SK-N-SH treated with all-trans-retinoic acid at 6 μM for 48 hours (cell line): Measurements from ENCODE around the gene PER2.
A peak's percentile ranks its signal among the peaks of the same experiment; 100 is the strongest.

Experiments
- ATAC-seq: fragments of 200-7000 bp; cut with Tn5 transposase; 3 replicates; pipeline ENCODE4 v1.9.1; 2020; ENCODE audit warnings: mild to moderate bottlenecking, moderate library complexity
- BACH2 ChIP-seq: fragments of 250-450 bp; sonication (Bioruptor Pico); IDR thresholded peaks from 2 replicates; pipeline ENCODE4 v1.9.0; 2021; ENCODE audit warnings: mild to moderate bottlenecking, borderline replicate concordance
- CSDC2 ChIP-seq: fragments of 250-450 bp; sonication (Bioruptor Pico); IDR thresholded peaks from 2 replicates; pipeline ENCODE4 v1.5.0; 2020; ENCODE audit warnings: mild to moderate bottlenecking, moderate library complexity
- CSRNP3 ChIP-seq: fragments of 250-450 bp; sonication (Bioruptor Pico); IDR thresholded peaks from 2 replicates; pipeline ENCODE4 v1.5.1; 2021; ENCODE audit warnings: mild to moderate bottlenecking, moderate library complexity
- ESRRG ChIP-seq: fragments of 250-450 bp; sonication (Bioruptor Pico); IDR thresholded peaks from 2 replicates; pipeline ENCODE4 v1.6.1; 2021; ENCODE audit warnings: mild to moderate bottlenecking
- OSR1 ChIP-seq: fragments of 250-450 bp; sonication (Bioruptor Pico); IDR thresholded peaks from 2 replicates; pipeline ENCODE4 v1.8.0; 2022; ENCODE audit warnings: moderate library complexity, mild to moderate bottlenecking, inconsistent platforms
- PATZ1 ChIP-seq: fragments of 250-450 bp; sonication (Bioruptor Pico); IDR thresholded peaks from 2 replicates; pipeline ENCODE4 v1.8.0; 2020; ENCODE audit warnings: mild to moderate bottlenecking, moderate library complexity, borderline replicate concordance
- POU6F1 ChIP-seq: fragments of 250-450 bp; sonication (Bioruptor Pico); IDR thresholded peaks from 2 replicates; pipeline ENCODE4 v1.8.0; 2021; ENCODE audit warnings: low read depth, mild to moderate bottlenecking, moderate library complexity, borderline replicate concordance
- PPARA ChIP-seq: fragments of 250-450 bp; sonication (Bioruptor Pico); IDR thresholded peaks from 2 replicates; pipeline ENCODE4 v1.5.0; 2020; ENCODE audit warnings: mild to moderate bottlenecking, borderline replicate concordance
- SNAI2 ChIP-seq: fragments of 250-450 bp; sonication (Bioruptor Pico); IDR thresholded peaks from 2 replicates; pipeline ENCODE4 v1.5.0; 2020; ENCODE audit warnings: mild to moderate bottlenecking, moderate library complexity
- TCF4 ChIP-seq: fragments of 250-450 bp; sonication (Bioruptor Pico); IDR thresholded peaks from 2 replicates; pipeline ENCODE4 v1.8.0; 2021; ENCODE audit warnings: mild to moderate bottlenecking, moderate library complexity, borderline replicate concordance
- TOX ChIP-seq: fragments of 250-450 bp; sonication (Bioruptor Pico); IDR thresholded peaks from 2 replicates; pipeline ENCODE4 v1.8.0; 2021; ENCODE audit warnings: mild to moderate bottlenecking, moderate library complexity, borderline replicate concordance
- ZC3H10 ChIP-seq: fragments of 250-450 bp; sonication (Bioruptor Pico); IDR thresholded peaks from 2 replicates; pipeline ENCODE4 v1.5.1; 2021; ENCODE audit warnings: mild to moderate bottlenecking, moderate library complexity
- ZFP3 ChIP-seq: fragments of 250-450 bp; sonication (Bioruptor Pico); IDR thresholded peaks from 2 replicates; pipeline ENCODE4 v1.5.0; 2020; ENCODE audit warnings: mild to moderate bottlenecking, moderate library complexity
- ZFP30 ChIP-seq: fragments of 450-650 bp; formaldehyde crosslinking; IDR thresholded peaks from 2 replicates; pipeline ENCODE4 v1.5.0; 2022; ENCODE audit warnings: mild to moderate bottlenecking, moderate library complexity
- ZNF565 ChIP-seq: fragments of 450-650 bp; formaldehyde crosslinking; conservative IDR thresholded peaks from 2 replicates; pipeline ENCODE4 v1.5.0; 2020; ENCODE audit warnings: low read depth, mild to moderate bottlenecking, moderate library complexity
- ZNF8 ChIP-seq: fragments of 450-650 bp; formaldehyde crosslinking; IDR thresholded peaks from 2 replicates; pipeline ENCODE4 v1.5.0; 2020; ENCODE audit warnings: mild to moderate bottlenecking, moderate library complexity
- TF ChIP-seq, protein P1 (sequence below): fragments of 250-450 bp; sonication (Bioruptor Pico); IDR thresholded peaks from 2 replicates; pipeline ENCODE4 v1.5.1; 2020; ENCODE audit warnings: low read depth, mild to moderate bottlenecking, moderate library complexity
- TF ChIP-seq, protein P2 (sequence below): fragments of 250-450 bp; sonication (Bioruptor Pico); IDR thresholded peaks from 2 replicates; pipeline ENCODE4 v1.5.0; 2020; ENCODE audit warnings: mild to moderate bottlenecking, moderate library complexity

The PER2 gene

DNA sequence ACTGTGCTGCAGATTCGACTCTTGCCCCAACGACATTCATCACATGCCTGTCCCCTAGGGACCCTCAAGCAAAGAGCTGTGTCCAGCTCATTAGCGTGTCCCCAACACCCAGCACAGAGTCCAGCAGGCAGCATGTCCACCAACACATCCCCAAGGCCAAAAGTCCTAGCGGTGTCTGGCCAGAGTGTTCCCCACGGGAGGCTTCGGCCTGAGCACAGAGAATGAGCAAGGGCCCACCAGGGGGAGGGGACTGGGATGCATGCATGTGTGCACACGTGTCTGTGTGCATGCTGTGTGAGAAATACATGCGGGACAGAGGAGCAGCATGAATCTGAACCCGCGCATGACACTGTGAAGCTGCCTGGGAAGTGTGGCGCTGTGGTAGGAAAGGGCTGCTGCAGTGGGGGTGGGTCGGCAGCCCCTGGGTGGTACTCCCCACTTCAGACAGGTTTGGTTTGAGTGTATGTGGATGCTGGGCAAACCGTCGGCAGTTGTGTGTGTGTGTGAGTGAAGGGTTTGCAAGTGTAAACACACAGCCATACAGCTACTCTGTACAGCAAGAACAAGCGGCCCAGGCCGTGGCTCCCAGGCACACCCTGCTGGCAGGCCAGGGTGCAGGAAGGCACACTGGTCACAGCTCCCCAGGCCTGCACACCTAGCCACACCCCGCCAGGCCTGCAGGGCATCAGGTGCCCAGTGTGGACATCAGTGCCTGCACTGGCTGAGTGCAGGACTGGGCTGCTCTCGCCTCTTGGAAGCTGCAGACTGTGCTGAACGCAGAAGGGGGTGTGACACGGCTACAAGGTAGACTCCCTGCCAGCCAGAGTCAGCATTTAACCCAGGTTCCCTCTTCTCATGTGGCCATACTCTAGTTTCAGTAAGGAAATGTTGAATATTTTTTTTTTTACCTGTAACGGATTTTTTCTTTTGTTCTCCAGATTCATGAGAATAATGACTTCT lies 29.1 kb downstream of the PER2 start:
- TF ChIP-seq PPARA (CRISPR knock-in tag) (no peak), BACH2 (CRISPR knock-in tag) (no peak), TOX (CRISPR knock-in tag) (no peak)

GRCh38 chr2:238257786-238258700 lies 30.4 kb downstream of the PER2 start:
- no peak for ATAC-seq
- TF ChIP-seq SNAI2 (no peak), CSDC2 (CRISPR knock-in tag) (no peak), OSR1 (CRISPR knock-in tag) (no peak), ZNF8 (CRISPR knock-in tag) (no peak), ESRRG (CRISPR knock-in tag) (no peak), TCF4 (CRISPR knock-in tag) (no peak), ZFP3 (CRISPR knock-in tag) (no peak), POU6F1 (CRISPR knock-in tag) (no peak), CSRNP3 (CRISPR knock-in tag) (no peak), ZFP30 (CRISPR knock-in tag) (no peak), TOX (CRISPR knock-in tag) (no peak), PATZ1 (CRISPR knock-in tag) (no peak)
- TF ChIP-seq, protein P1, sequence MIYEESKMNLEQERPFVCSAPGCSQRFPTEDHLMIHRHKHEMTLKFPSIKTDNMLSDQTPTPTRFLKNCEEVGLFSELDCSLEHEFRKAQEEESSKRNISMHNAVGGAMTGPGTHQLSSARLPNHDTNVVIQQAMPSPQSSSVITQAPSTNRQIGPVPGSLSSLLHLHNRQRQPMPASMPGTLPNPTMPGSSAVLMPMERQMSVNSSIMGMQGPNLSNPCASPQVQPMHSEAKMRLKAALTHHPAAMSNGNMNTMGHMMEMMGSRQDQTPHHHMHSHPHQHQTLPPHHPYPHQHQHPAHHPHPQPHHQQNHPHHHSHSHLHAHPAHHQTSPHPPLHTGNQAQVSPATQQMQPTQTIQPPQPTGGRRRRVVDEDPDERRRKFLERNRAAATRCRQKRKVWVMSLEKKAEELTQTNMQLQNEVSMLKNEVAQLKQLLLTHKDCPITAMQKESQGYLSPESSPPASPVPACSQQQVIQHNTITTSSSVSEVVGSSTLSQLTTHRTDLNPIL: no peak
- TF ChIP-seq, protein P2, sequence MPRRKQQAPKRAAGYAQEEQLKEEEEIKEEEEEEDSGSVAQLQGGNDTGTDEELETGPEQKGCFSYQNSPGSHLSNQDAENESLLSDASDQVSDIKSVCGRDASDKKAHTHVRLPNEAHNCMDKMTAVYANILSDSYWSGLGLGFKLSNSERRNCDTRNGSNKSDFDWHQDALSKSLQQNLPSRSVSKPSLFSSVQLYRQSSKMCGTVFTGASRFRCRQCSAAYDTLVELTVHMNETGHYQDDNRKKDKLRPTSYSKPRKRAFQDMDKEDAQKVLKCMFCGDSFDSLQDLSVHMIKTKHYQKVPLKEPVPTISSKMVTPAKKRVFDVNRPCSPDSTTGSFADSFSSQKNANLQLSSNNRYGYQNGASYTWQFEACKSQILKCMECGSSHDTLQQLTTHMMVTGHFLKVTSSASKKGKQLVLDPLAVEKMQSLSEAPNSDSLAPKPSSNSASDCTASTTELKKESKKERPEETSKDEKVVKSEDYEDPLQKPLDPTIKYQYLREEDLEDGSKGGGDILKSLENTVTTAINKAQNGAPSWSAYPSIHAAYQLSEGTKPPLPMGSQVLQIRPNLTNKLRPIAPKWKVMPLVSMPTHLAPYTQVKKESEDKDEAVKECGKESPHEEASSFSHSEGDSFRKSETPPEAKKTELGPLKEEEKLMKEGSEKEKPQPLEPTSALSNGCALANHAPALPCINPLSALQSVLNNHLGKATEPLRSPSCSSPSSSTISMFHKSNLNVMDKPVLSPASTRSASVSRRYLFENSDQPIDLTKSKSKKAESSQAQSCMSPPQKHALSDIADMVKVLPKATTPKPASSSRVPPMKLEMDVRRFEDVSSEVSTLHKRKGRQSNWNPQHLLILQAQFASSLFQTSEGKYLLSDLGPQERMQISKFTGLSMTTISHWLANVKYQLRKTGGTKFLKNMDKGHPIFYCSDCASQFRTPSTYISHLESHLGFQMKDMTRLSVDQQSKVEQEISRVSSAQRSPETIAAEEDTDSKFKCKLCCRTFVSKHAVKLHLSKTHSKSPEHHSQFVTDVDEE (CRISPR knock-in tag): no peak

More for the DNA sequence above, 29.1 kb downstream of the PER2 start:
- no peak for ATAC-seq

GRCh38 chr2:238256594-238257104 lies 31.8 kb downstream of the PER2 start:
- no peak for TF ChIP-seq ZFP30 (CRISPR knock-in tag)
- TF ChIP-seq CSRNP3 (CRISPR knock-in tag): no peak
- TF ChIP-seq ZC3H10 (CRISPR knock-in tag): no peak
- TF ChIP-seq ZNF565 (CRISPR knock-in tag): no peak
- TF ChIP-seq BACH2 (CRISPR knock-in tag): no peak
- TF ChIP-seq PPARA (CRISPR knock-in tag): no peak
- TF ChIP-seq SNAI2: no peak
- peak; percentile 97 for ATAC-seq
